Endothelial cell of umbilical vein (primary cell): Measurements from ENCODE around the gene SNAPIN. TPM values are rescaled to one million over a fixed set of nuclear protein-coding genes. Genes with fewer than 3 reads are reported as not detected.

Experiments used
- BruUV-seq: library from RNA; stranded (reverse); fragments of 400-500 nt; replicated peaks from 2 replicates; lab custom pipeline; 2021; lab: Mats Ljungman, UMichigan
- CTCF ChIA-PET: fragments of 300-600, 350-600 bp; sonication (Branson Sonifier 250); formaldehyde crosslinking; loops from one replicate; lab custom pipeline; 2021; ENCODE audit warnings: antibody characterized with exemption, inconsistent platforms; lab: Charles Lee
- POLR2A ChIA-PET: fragments of 300-600, 350-600 bp; sonication (Branson Sonifier 250); formaldehyde crosslinking; loops from one replicate; lab custom pipeline; 2021; ENCODE audit warnings: antibody characterized with exemption, inconsistent platforms; lab: Charles Lee
- DNase-seq: peaks from one replicate; pipeline ENCODE4 v3.0.0-alpha.2; 2011; ENCODE audit warnings: low read depth, low spot score
- FAIRE-seq: peaks from 2 replicates; lab custom pipeline; 2011; peaks lifted over from hg19 to GRCh38; lab: Jason Lieb, UNC
- H2AFZ ChIP-seq: 2 replicates; pipeline ENCODE4 v1.6.0; 2012; ENCODE audit warnings: low read depth, low read length, control low read depth, inconsistent platforms
- H3K27ac ChIP-seq: 2 replicates; pipeline ENCODE4 v1.5.1; 2011; ENCODE audit warnings: low read depth, mild to moderate bottlenecking, control low read depth, low read length, moderate library complexity; ENCODE audit not compliant: insufficient read depth
- H3K27me3 ChIP-seq, 2 experiments: 2 replicates each; pipeline versions ENCODE4 v1.6.0 to v1.6.1; 2011; ENCODE audit warnings: low read length in 2 of 2, mixed read lengths in 1 of 2; ENCODE audit not compliant: control insufficient read depth in 2 of 2, insufficient read depth in 2 of 2
- H3K36me3 ChIP-seq, 2 experiments: 2 replicates in 1 of 2; 3 replicates in 1 of 2; pipeline ENCODE4 v1.5.1; 2011; ENCODE audit warnings: low read length in 2 of 2, mild to moderate bottlenecking in 1 of 2, moderate library complexity in 1 of 2; ENCODE audit not compliant: control insufficient read depth in 2 of 2, insufficient read depth in 2 of 2; ENCODE audit errors: extremely low read depth in 1 of 2
- H3K4me1 ChIP-seq: 3 replicates; pipeline ENCODE4 v1.5.1; 2011; ENCODE audit warnings: mild to moderate bottlenecking, low read length; ENCODE audit not compliant: control insufficient read depth, insufficient read depth; ENCODE audit errors: extremely low read depth
- H3K4me2 ChIP-seq: 2 replicates; pipeline ENCODE4 v1.6.1; 2011; ENCODE audit warnings: low read length, control low read depth, mixed read lengths; ENCODE audit not compliant: insufficient read depth
- H3K4me3 ChIP-seq, 3 experiments: fragments of 200-600 bp in 1 of 3; sonication (generic), shearing (Covaris generic) in 1 of 3; replicated peaks in 1 of 3; 2 replicates each; pipeline ENCODE4 v1.5.1; 2011 to 2016; ENCODE audit warnings: control low read depth in 3 of 3, low read length in 3 of 3, mild to moderate bottlenecking in 2 of 3, inconsistent platforms in 1 of 3, low read depth in 1 of 3, moderate library complexity in 1 of 3; ENCODE audit not compliant: insufficient read depth in 1 of 3
- H3K79me2 ChIP-seq: 2 replicates; pipeline ENCODE4 v1.6.0; 2012; ENCODE audit warnings: low read length, inconsistent platforms; ENCODE audit not compliant: control insufficient read depth, insufficient read depth
- H3K9ac ChIP-seq: replicated peaks from 2 replicates; pipeline ENCODE3; 2011; ENCODE audit warnings: low read length, control low read depth; ENCODE audit not compliant: insufficient read depth; ENCODE audit errors: extremely low read depth
- H3K9me1 ChIP-seq: replicated peaks from 3 replicates; pipeline ENCODE4 v1.6.0; 2011; ENCODE audit warnings: mild to moderate bottlenecking, low read length; ENCODE audit not compliant: control insufficient read depth, insufficient read depth; ENCODE audit errors: extremely low read depth
- H3K9me3 ChIP-seq: replicated peaks from 2 replicates; pipeline ENCODE4 v1.5.1; 2012; ENCODE audit warnings: low read length, inconsistent platforms; ENCODE audit not compliant: control insufficient read depth, insufficient read depth
- H4K20me1 ChIP-seq: replicated peaks from 2 replicates; pipeline ENCODE3; 2011; ENCODE audit warnings: mild to moderate bottlenecking, low read length; ENCODE audit not compliant: control insufficient read depth, insufficient read depth; ENCODE audit errors: extremely low read depth
- CTCF ChIP-seq, 2 donors: IDR thresholded peaks; 1 replicate in 1 of 2; 2 replicates in 1 of 2; pipeline ENCODE4 v1.5.1; 2011; ENCODE audit warnings: low read length in 2 of 2, mild to moderate bottlenecking in 2 of 2, moderate library complexity in 2 of 2, control low read depth in 1 of 2, inconsistent platforms in 1 of 2, low read depth in 1 of 2; ENCODE audit not compliant: insufficient read depth in 1 of 2; ENCODE audit errors: extremely low read depth in 1 of 2
- MAX ChIP-seq: IDR thresholded peaks from 2 replicates; pipeline ENCODE4 v1.6.1; 2011; ENCODE audit not compliant: insufficient read depth, insufficient read length
- dilution Hi-C: fragments of 300-500 bp; cut with MboI; formaldehyde crosslinking; loops from one replicate; pipeline ENCODE4 v1.15.0; 2019; ENCODE audit warnings: low sequenced_read_pairs; ENCODE audit not compliant: extremely low pct_ligation_motif_present
- intact Hi-C: fragments of 100-400 bp; cut with micrococcal nuclease; formaldehyde crosslinking; loops from one replicate; pipeline ENCODE4 v1.10.0; 2022
- polyA plus RNA-seq, 4 experiments: library from polyadenylated mRNA; depleted of rRNA in 3 of 4; stranded (reverse) in 3 of 4; unstranded in 1 of 4; fragments of >200 nt; gene quantifications; 2 replicates each; pipeline versions ENCODE4 v1.2.1 to v1.2.3, GENCODE V29; 2011 to 2012; ENCODE audit warnings: missing spikeins in 1 of 4
- total RNA-seq: library from RNA; stranded (reverse); gene quantifications from 2 replicates; pipeline ENCODE4 v1.2.3, GENCODE V29; 2021

Gene SNAPIN
- total and polyA plus RNA-seq, 2 donors (not counting 3 experiments of a cell fraction or from before 2014, with no cell fraction given), result 36.8 to 55.1 TPM

GRCh38 chr1:153697191-153698019 lies 38.9 kb downstream of the SNAPIN start:
- peaks cover 0 to 3% of the 10 kb centered on the region in 2 experiments for H3K36me3 ChIP-seq
- no peaks in the 10 kb centered on the region for H3K9me3 ChIP-seq
- dilution Hi-C loops (no loop called here), intact Hi-C loops (loop anchor here (1.0 to 5.0 kb wide), 7 partner anchors 18 to 575 kb away; partner anchors contain the start of genes HAX1 and RPS27)
- H3K9ac ChIP-seq, result peak overlapping the region; percentile 75
- TF ChIP-seq CTCF (IDR thresholded peaks at IDR 0.05; ENCODE audit: extremely low read depth in 1 of 2, insufficient read depth in 1 of 2, low read depth in 1 of 2, low read length in 2 of 2) (no peak), MAX (peak; percentile 5)
- BruUV-seq, result TSS peak; percentile 98
- no peaks in the 10 kb centered on the region for H3K9me1 ChIP-seq
- FAIRE-seq (no peak), DNase-seq (peak; percentile 55)
- ChIA-PET POLR2A (interaction anchor here (0.8 to 0.9 kb wide), 3 partner anchors 21 to 76 kb away, joined by 3 read pairs; partner anchors contain the start of gene INTS3), CTCF (interaction anchor here (0.9 to 1.7 kb wide), 8 partner anchors 11 to 125 kb away, joined by 3 to 20 read pairs (median 5); partner anchors contain the start of genes INTS3, NPR1 and SLC27A3)
- peak overlapping the region; percentile 45 for H3K4me2 ChIP-seq
- H2AFZ ChIP-seq, result peak overlapping the region; percentile 75
- H3K79me2 ChIP-seq, result no peaks in the 10 kb centered on the region
- H3K4me1 ChIP-seq, result peaks cover 26% of the 10 kb centered on the region
- H4K20me1 ChIP-seq, result no peaks in the 10 kb centered on the region
- peak overlapping the region; percentile 90 for H3K27ac ChIP-seq
- no peak overlapping the region for H3K4me3 ChIP-seq
- H3K27me3 ChIP-seq, result no peaks in the 10 kb centered on the region
